NCI-H82 (cell line): ENCODE results near the gene MACROD1.
A peak's percentile ranks its signal among the peaks of the same experiment; 100 is the strongest.
"Not testable (repeated sequence)": the region's sequence is repeated elsewhere in the genome, so short reads cannot be mapped to it uniquely, and the experiment has no call there.

Source experiments
- DNase-seq: peaks from one replicate; lab custom pipeline; 2025; lab: John Stamatoyannopoulos, UW

The MACROD1 gene

DNA sequence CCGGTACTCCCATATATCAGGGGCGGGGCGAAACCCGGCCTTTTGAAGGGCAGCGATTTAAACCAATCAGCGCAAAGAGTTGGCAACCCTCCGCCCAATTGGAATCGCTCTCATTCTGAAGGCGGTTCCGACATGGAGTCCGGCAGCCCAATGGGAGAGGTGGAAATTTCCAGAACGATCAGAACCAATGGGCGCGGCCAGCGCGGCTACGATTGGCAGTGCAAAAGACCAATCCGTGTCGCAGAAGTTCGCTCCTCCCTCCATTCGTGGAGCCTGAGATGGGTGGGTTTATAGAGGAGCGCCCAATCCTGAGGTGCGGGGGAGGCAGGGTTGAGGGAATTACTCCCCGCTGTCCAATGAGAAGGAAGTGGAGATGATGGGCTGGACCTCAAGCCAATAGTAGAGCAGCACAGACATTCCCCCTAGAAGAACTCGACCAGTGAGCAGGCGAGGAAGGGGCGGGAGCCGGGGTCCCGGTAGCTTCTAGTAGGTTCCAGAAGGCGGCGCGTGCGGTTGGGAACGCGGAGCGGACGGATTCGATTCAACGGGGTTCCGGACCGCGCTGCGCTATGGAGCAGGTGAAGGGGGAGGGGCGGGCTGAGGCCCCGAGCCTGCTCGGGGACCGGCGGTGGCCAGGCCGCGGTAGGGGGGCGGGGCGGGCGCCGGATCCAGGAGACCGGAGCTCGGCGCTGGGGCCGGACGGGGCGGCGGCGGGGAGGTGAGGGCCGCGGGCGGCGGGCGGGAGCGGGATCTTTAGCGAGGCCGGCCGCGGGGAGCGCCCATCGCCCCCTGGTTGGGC is 20.0 kb upstream of the MACROD1 start, which contains the start of gene STIP1:
TSS of gene STIP1 (plus strand) at position 479 of the 799 bp plus-strand sequence. CDS start at position 570, 91 bp downstream.
- DNase-seq = peak; percentile 100

GRCh38 chr11:64185175-64185692 is 19.3 kb upstream of the MACROD1 start:
- peak; percentile 77 for DNase-seq

- DNase-seq = no peak
Observed at GRCh38 chr11:64183890-64184289, 18.0 kb upstream of the MACROD1 start.

GRCh38 chr11:64181506-64182411 is 15.8 kb upstream of the MACROD1 start:
- DNase-seq = peak; percentile 87

DNA sequence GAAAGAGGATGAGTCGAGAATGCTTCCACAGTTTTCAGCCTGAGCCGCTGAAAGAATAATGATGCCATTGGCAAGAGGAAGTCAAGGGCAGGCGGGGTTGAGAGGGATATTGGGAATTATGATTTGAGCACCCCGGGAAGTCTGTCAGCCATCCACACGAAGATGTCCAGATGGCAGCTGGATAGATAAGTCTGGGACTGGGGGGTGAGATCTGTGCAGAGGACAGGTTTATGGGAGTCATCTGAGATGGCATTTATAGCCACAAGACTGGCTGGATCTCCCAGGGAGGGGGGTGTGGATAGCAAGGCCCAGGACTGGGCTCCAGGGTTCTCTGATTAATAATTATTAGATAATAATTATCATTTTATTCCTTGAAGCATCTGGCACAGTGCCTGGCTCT is 15.0 kb upstream of the MACROD1 start:
- DNase-seq = peak; percentile 91

GRCh38 chr11:64178951-64179639 is 13.2 kb upstream of the MACROD1 start:
- DNase-seq = no peak

DNA sequence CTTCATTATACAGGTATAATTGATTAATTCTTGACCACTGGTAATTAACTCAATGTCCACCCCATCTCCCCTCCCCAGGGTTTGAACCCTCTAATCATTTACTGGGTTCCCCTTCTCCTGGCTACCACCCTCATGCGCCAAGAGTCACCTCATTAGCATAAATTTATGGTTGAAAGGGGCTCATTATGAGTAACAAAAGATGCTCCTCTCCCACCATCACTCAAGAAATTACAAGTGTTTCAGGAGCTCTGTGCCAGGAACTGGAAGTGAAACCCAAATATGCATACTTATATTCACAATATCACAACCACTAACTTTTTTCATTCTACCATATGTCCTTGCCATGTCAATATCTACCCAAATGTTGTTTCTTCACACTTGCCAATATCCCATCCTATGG is 12.3 kb upstream of the MACROD1 start:
- no peak for DNase-seq

DNA sequence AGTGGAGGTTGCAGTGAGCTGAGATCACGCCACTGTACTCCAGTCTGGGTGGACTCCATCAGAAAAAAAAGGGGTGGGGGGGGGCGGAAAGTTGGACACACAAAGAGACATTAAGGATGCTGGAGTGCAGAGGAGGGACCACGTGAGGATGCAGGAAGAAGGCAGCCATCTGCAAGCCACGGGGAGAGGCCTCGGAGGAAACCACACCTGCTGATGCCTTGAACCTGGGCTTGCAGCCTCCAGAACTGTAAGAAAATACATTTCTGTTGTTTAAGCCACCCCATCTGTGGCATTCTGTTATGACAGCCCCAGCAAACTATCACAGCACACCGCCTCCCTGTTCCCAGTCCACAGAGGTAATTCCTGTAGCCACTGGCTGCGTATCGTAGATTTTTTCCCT is 10.8 kb upstream of the MACROD1 start:
- no peak for DNase-seq

- no peak for DNase-seq
Observed at GRCh38 chr11:64173616-64174355, 7.9 kb upstream of the MACROD1 start.

- DNase-seq = peak; percentile 42
Observed at GRCh38 chr11:64170419-64170818, 4.5 kb upstream of the MACROD1 start.

DNA sequence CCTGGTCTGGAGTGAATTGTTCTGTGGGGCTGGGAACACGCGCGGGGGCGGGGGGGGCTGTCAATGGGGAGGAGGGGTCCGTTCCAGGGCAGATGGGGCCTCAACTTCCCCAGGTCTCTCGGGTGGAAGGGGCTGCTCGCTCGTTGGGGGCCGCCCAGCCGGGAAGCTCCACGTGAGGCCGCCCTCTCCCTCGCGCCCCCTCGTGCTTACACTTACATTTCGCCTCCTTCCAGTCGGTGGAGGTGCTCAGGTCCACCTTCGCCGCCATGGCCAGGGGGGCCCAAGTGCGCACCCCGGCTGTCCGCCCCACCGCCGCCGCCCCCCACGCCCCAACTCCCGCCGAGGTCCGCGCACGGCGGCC is 452 bp downstream of the MACROD1 start:
- DNase-seq = peak; percentile 48

- peak; percentile 37 for DNase-seq
Observed at GRCh38 chr11:64164392-64165312, 1.3 kb downstream of the MACROD1 start.

- DNase-seq = no peak
Observed at GRCh38 chr11:64163951-64164350, 2.0 kb downstream of the MACROD1 start.

DNA sequence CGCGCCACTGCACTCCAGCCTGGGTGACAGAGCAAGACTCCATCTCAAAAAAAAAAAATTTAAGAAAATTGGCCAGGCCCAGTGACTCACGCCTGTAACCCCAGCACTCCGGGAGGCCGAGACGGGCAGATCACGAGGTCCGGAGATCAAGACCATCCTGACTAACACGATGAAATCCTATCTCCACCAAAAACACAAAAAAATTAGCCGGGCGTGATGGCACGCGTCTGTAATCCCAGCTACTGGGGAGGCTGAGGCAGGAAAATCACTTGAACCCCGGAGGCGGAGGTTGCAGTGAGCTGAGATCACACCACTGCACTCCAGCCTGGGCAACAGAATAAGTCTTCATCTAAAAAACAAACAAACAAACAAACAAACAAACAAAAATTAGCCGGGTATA is 3.1 kb downstream of the MACROD1 start:
- not testable (repeated sequence) for DNase-seq

GRCh38 chr11:64161037-64161436 is 4.9 kb downstream of the MACROD1 start:
- no peak for DNase-seq

- DNase-seq = peak; percentile 33
Observed at GRCh38 chr11:64157631-64158394, 8.1 kb downstream of the MACROD1 start.

GRCh38 chr11:64156235-64157011 is 9.5 kb downstream of the MACROD1 start:
- peak; percentile 72 for DNase-seq

DNA sequence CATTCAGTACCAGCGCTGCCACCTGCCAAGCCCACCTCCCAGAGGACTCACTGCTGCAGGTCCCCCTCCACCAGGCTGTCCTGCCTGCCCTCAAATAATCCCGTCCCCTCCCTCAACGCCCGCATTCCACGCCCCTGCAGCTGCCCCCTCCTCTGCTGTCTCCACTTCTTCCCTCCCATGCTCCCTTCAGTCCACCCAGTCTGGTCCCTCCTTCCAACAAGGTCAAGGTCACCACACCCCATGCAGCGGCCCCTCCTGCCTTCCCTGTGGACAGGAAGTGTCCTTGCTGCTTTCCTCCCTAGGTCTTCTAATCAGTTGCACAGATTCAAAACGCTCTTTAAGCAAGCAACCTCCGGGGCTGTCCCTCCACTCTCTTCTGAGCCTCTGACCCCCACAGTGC is 12.1 kb downstream of the MACROD1 start:
- no peak for DNase-seq
